Upper lobe of right lung (tissue), 1 donor: ENCODE data around the gene FRMD4B. TPM values are rescaled to one million over a fixed set of nuclear protein-coding genes. Genes with fewer than 3 reads are reported as not detected.

Experiments used
- ATAC-seq: fragments of 200-7000 bp; cut with Tn5 transposase; one replicate; pipeline ENCODE4 v1.9.1; 2020; ENCODE audit warnings: mild to moderate bottlenecking, moderate library complexity
- DNase-seq: peaks from one replicate; pipeline ENCODE4 v3.0.0-alpha.2; 2020
- H3K27ac ChIP-seq: fragments of 200-600 bp; one replicate; pipeline ENCODE4 v1.8.0; 2022
- H3K27me3 ChIP-seq: fragments of 200-600 bp; one replicate; pipeline ENCODE4 v1.8.0; 2022; ENCODE audit warnings: mild to moderate bottlenecking
- H3K36me3 ChIP-seq: fragments of 200-600 bp; one replicate; pipeline ENCODE4 v1.8.0; 2022
- H3K4me1 ChIP-seq: fragments of 200-600 bp; one replicate; pipeline ENCODE4 v1.8.0; 2022
- H3K4me3 ChIP-seq: fragments of 200-600 bp; one replicate; pipeline ENCODE4 v1.8.0; 2022; ENCODE audit warnings: mild to moderate bottlenecking
- H3K9me3 ChIP-seq: fragments of 200-600 bp; one replicate; pipeline ENCODE4 v1.8.0; 2022
- CTCF ChIP-seq: fragments of 200-600 bp; IDR thresholded peaks from one replicate; pipeline ENCODE4 v1.8.0; 2022; ENCODE audit warnings: antibody characterized with exemption
- intact Hi-C: fragments of 100-400 bp; cut with DNase I; formaldehyde crosslinking; loops from one replicate; pipeline ENCODE4 v1.11.0; 2022
- total RNA-seq: library from RNA; stranded (reverse); fragmentation: NEBNext Ultra II Directional; extraction: Animal tissue kit (Norgen Biotek cat#: 25700); gene quantifications from one replicate; pipeline ENCODE4 v1.2.1, GENCODE V29; 2021
- donor health status: DM: no; HTN: yes; CAD: no; lungs with severe emphysema.

The FRMD4B gene
- total RNA-seq, 1 donor from 2014 or later, result 60.7 TPM

DNA sequence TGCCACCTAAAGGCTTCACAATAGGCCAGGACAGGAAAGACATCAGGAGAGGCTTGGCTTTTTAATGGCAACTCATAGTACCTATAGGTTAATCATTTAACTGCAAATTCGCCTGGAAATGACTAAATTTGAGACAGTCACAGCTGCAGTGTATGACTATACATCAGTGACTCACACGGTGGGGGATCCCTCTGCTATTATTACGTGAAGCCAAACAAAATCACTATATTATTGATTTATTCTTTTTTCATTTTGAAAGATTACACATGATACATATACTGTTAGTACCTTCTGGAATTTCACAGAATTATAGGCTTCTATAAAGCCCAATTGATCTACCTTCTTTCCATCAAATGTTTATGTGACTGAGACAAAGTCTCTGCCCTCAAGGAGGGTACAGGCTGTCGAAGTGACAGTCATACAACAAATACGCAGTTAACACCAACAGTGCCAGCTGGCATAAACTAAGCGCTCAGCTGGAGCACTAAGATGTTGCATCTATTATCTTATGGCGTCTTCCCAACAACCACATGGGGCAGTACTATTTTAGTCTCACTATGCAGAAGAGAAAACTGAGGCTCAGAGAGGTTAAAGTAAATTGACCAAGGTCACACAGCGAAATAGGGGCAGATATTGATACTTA, 181.5 kb downstream of the FRMD4B start:
- DNase-seq (no peak), ATAC-seq (no peak)
- Histone ChIP-seq H3K36me3 (peaks cover 29% of the 10 kb centered on the region), H3K9me3 (no peaks in the 10 kb centered on the region), H3K4me3 (no peak overlapping the region), H3K4me1 (peaks cover 24% of the 10 kb centered on the region), H3K27ac (no peak overlapping the region), H3K27me3 (no peaks in the 10 kb centered on the region)
- TF ChIP-seq CTCF, result no peak
- intact Hi-C loops, result no loop called here

DNA sequence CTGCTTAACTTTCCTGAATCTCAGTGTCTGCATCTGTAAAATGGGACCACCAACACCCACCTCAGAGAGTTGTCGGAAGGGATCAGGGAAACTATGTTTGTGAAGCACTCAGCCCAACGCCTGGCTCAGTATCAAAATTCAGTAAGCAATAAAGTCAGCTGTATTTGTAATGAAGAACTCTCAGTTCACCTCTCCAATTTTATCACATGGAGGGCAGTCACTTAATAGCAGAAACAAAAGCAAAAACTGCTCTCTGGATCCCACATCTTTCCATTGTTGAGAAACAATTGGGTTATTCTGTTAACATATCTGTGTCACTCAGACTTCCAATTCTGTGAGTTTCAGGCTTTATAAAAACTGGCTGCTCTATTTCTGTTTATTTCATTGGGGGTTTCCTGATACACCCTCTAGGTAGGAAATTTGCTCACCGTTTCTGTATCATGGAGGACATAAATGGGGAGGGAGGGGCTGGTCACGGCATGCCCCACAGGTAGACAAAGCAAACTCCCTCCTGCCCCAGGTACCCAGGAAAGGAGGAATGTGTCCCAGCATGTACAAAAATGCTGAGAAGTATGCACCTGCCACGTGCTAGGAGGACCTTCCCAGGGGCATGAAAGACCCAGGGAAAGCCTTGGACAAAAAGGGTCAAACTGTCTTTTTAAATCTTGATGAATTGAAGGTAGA, 182.1 kb downstream of the FRMD4B start:
- DNase-seq, result no peak
- Histone ChIP-seq H3K4me3 (no peak overlapping the region), H3K36me3 (peaks cover 22% of the 10 kb centered on the region), H3K27ac (no peak overlapping the region), H3K27me3 (no peaks in the 10 kb centered on the region), H3K4me1 (peaks cover 25% of the 10 kb centered on the region), H3K9me3 (no peaks in the 10 kb centered on the region)
- intact Hi-C loops, result no loop called here
- ATAC-seq, result no peak
- TF ChIP-seq CTCF, result no peak

- no peak overlapping the region for H3K4me3 ChIP-seq
- H3K9me3 ChIP-seq, result no peaks in the 10 kb centered on the region
- H3K27me3 ChIP-seq, result no peaks in the 10 kb centered on the region
- DNase-seq (no peak), ATAC-seq (no peak)
- peaks cover 25% of the 10 kb centered on the region for H3K4me1 ChIP-seq
- intact Hi-C loops, result no loop called here
- no peak overlapping the region for H3K27ac ChIP-seq
- peaks cover 31% of the 10 kb centered on the region for H3K36me3 ChIP-seq
- TF ChIP-seq CTCF, result no peak
These were observed 184.2 kb downstream of the FRMD4B start for GRCh38 chr3:69201658-69202057.

DNA sequence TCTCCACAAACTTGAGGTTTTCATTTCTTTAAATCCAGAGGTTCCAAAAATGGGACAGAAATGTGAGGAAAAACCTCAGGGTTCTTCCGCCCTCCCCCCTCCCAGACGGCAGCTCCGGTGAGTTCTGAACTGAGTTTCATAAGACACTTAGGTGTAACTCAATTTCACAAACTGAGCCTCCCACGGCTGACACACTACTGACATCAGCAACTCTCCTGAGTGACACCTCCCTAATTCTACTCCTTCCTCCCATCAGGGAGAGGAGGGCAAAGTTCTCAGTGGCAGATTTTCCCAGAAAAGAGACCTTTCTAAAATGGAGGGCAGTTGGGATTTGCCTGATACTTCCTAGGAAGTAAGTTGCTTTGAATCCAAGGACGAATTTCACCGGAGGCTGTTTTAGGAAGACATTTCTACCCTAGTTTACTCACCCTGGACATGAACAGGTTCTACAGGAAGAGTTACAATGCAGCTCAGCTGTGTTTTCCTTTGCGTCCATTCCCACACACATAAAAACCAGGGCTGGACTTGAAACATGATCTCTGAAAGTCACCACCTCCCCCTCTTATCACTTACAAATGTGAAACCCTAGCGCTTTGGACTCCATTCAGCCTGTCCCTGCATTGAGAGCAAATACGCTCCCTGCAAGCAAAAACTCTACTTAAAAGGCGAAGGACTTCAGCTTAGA, 185.4 kb downstream of the FRMD4B start:
- H3K9me3 ChIP-seq, result no peaks in the 10 kb centered on the region
- DNase-seq (no peak), ATAC-seq (peak; percentile 76)
- H3K4me1 ChIP-seq, result peaks cover 25% of the 10 kb centered on the region
- intact Hi-C loops, result no loop called here
- H3K36me3 ChIP-seq, result peaks cover 41% of the 10 kb centered on the region
- H3K27me3 ChIP-seq, result no peaks in the 10 kb centered on the region
- peak overlapping the region; percentile 74 for H3K27ac ChIP-seq
- peak overlapping the region; percentile 41 for H3K4me3 ChIP-seq
- TF ChIP-seq CTCF, result no peak

GRCh38 chr3:69199942-69200341, 185.9 kb downstream of the FRMD4B start:
- H3K9me3 ChIP-seq, result no peaks in the 10 kb centered on the region
- no peak for TF ChIP-seq CTCF
- H3K36me3 ChIP-seq, result peaks cover 47% of the 10 kb centered on the region
- no peaks in the 10 kb centered on the region for H3K27me3 ChIP-seq
- no peak for DNase-seq
- intact Hi-C loops, result no loop called here
- peak overlapping the region; percentile 41 for H3K4me3 ChIP-seq
- no peak for ATAC-seq
- peak overlapping the region; percentile 74 for H3K27ac ChIP-seq
- peaks cover 25% of the 10 kb centered on the region for H3K4me1 ChIP-seq
